ENCODE data around the gene ABCG1.
A peak's percentile ranks its signal among the peaks of the same experiment; 100 is the strongest.

The ABCG1 gene

DNA sequence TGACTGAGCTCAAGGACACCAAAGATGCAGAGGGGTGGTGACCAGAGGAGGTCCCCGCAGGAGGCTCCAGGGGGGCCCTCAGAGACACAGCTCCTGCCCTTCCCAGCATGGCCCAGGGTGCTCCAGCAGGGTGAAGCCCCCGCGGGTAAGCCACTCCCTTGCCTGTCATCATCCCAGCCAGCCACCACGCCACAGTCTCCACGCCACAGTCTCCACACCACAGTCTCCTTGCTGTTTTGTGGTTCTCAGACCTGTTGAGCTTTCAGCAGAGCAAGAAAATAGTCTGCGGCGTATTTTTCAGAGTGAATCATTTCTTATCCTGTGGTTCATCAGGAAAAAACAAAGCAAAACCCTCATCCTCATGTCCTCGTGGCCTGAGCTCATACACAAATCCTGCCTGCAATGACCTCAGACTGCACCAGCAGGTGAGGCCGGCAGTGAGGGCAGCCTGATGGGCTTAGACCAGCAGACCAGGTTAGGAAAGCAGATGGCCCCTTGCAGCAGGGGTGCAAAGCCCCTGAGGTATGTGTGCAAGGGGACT lies 25.7 kb upstream of the ABCG1 start:
- DNase-seq = no peak

DNA sequence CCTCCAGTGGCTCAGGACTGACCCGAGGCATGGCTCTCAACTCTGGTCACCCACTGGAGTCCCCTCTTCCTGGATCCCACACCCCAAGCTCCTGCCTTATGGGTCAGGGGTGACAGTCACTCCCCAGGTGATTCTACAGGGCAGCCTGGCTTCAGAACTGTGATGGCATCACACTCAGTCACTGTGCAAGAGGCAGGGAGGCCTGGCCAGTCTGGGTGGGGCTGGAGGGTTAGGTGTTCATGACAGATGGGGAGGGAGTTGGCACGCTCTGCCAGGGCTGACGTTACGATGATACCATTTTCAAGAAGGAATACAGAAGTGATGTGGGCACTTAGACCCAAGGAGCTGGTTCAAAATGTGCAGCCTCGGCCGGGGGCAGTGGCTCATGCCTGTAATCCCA lies 25.2 kb upstream of the ABCG1 start:
- DNase-seq = no peak

DNA sequence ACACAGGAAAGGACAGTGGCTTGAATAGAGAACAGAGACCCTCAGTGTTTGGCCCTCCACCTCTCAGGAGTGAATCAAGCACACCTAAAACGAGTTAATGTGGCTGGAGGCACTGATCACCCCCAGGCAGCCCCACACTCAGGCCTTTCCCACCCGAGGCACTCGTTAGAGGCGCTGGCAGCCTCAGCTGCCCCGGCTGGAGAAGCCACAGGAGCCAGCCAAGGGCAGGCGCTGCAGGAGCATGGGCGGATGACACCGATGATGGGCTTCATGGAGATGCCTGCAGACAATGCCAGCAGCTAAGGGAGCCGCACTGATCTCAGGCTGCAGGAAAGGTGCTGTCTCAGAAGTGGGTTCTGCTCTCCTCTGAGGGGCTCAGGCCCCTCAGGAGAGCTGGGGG lies 24.1 kb upstream of the ABCG1 start:
- DNase-seq = no peak

DNA sequence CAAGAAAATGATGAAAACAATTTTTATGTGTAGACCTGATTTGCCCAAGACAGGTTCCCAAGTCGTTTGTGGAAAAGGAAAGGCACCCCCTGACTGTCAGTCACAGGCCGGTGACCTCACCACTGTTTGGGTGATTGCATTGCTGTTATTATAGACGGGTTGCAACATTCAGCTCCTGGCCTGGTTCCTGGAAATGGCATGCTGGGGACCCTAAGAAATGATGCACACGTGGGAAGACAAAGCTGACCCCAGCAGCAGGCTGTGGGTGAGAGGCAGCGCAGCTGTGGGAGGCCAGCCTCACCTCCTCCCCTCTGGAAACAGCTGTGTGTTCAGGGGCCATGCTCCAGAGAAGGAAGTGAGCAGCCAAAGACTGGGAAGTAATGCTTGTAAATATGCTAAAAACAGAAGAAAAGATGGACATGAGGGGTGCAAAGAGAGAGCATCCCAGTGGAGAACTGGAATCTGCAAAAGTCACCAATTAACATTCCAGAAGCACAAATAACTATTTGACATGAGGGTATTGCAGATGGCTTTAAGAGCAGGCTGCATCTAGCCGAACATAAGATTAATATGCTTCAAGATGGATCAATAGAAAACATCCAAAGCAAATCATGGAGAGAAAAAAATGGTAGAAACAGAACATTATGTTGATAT lies 23.4 kb upstream of the ABCG1 start:
- DNase-seq = no peak

DNA sequence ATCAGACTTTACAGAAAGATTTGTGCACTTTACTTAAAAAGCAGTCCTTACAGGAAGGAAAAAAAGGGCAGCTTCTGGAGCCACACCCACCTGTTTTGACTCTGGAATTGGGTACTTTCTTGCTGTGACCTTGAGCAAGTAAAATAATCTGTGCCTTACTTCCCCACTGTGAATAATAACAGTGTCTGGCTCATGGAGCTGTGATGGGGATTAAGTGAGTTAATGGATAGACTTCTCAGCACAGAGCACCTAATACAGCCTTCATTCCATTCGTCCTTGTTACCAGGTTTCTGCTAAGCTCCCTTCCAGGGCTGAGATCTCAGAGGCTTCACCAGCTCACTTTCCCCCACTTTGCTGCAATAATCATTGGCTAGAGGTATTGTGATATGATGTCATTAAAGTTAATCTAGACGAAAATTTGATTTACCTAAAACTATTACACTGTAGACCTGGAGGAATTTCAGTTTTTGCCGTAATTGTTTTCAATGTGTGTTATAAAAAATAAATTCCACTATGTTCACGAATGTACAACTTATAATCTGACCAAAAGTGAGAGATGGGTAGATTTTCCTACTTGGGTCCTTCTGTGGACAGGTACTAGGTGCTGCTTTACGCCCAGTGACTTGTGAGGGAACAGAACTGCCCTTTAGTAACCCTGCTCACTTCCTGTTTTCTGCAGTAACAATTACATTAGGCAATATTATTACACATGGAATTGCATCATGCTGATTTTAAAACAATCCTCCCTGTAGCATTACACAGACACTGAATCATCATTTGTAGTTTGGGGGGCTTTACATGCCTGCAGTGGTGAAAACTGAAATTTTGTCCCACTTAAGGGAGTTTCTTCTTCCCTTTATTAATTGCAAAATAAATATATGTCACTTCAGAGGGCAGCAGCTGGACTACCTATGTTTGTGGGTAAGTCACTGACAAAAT lies 19.7 kb upstream of the ABCG1 start:
- DNase-seq = peak; percentile 27

DNA sequence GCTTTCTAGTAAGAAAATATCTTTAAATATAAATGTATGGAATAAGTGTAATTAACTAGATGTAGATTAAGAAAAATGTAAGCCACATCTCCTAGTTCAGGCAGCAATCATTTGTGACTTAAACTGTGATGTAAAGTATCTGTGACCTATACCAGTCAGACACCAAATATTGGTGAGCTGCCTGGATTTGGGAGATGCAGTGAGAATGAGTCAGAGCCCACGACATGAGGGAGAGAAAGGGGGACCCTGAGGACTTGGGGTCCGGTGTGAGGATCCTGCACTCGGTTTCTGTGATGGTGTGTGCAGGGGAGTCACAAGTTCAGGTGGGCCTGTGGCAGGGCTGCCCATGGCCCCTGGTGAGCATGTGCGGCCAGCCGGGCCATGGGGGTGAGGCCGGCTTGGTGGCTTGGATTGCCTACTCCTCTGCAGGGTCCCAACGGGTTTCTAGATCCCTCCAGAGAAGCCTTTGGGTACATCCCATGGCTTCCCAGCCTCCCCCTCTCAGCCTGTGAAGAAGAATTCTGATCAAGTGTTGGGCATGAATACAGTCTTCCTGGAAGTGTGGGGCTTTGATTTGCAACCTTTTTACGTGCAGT lies 19.0 kb upstream of the ABCG1 start:
- DNase-seq = no peak

DNA sequence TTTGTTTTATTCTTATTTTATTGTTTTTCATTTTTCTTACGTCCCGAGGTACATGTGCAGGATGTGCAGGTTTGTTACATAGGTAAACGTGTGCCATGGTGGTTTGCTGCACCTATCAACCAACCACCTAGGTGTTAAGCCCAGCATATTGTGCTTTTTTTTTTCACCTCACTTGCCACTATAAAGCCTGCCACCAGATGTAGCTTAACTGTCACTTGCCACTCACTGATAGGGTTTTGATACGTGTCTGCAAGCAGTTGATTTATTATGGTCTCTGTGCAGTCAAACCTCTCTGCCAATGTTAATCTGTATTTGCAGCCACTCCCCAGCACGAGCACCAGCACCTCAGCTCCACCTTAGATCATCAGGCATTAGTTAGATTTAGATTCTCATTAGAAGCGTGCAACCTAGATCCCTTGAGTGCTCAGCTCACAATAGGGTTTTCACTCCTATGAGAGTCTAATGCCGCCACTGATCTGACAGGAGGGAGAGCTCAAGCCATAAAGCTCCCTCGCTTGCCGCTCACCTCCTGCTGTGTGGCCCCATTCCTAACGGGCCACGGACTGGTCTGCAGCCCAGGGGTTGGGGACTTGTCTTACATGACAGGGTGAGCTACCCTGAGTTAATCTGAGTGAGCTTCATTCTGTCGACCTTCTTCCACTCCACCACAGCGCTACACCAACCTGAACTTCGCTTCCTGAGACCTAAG lies 17.9 kb upstream of the ABCG1 start:
- no peak for DNase-seq

DNA sequence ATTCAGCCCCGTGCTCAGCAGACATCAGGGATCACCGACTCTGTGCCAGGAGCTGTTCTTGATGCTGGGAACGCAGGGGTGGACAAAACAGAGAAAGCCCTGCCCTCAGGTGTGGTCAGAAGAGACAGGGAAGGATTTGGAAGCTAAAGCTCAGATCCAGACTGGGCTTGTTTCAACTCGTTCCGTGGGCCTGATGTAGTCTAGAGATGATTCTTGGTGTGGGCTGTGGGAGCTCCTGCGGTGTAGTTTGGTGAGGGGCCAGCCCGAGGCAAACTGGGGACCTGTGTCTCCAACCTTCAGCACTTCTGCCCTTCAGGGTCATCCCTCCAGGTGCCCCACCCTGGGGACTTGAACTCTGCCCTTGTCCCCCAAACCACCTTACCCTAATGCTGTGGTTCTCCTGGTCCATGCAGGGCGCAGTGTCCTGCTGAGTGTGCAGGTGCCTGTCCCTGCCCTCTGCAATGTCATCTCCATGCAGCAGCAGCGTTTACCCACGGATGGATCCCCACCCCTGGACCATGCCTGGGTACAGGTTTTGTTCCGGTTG lies 17.3 kb upstream of the ABCG1 start:
- no peak for DNase-seq

DNA sequence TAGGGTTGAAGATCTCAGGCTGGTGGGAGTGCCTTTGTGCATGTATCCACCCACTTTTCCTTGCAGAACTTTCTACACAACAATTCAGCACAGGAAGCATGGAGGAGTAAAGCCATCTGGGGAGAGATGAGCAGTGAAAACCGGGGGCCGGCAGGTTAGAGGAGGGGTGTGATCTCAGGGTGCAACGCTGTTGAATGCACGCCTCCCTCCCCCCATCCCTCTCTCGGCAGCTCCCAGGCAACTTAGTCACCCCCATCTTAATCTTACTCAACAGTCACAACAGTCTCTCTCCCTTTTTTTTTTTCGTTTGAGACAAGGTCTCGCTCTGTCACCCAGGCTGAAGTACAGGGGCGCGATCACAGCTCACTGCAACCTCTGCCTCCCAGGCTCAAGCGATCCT lies 16.6 kb upstream of the ABCG1 start:
- no peak for DNase-seq

DNA sequence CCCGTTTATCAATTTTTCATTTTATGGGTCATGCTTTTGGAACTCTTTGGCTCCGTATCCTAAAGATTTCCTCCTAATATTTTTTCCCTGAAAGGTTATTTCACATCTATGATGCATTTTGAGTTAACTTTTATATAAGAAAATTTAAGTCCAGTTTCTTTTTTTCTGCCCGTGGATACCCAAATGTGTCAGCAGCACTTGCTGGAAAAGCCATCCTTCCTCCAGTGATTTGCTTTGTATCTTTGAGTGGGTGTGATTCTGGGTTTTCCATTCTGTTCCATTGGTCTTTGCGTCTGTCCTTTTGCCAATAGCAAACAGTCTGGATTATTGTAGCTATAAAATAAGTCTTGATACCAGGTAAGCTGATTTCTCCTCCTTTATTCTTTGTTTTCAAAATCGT lies 15.6 kb upstream of the ABCG1 start:
- no peak for DNase-seq

DNA sequence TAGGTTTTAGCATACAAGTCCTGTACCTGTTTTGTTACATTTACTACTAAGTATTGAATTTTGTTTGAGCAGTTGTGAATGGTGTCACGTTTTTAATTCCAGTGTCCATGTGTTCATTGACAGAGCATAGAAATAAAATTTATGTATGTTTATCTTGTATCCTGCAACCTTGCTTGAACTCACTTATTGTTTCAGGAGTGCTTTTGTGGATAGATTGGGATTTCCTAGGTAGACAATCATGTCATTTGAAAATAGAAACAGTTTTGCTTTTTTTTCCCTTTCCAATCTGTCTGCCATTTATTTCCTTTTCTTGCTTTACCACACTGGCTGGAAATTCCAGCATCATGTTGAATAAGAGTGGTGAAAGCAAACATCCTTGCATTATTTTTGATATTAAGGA lies 15.0 kb upstream of the ABCG1 start:
- no peak for DNase-seq

DNA sequence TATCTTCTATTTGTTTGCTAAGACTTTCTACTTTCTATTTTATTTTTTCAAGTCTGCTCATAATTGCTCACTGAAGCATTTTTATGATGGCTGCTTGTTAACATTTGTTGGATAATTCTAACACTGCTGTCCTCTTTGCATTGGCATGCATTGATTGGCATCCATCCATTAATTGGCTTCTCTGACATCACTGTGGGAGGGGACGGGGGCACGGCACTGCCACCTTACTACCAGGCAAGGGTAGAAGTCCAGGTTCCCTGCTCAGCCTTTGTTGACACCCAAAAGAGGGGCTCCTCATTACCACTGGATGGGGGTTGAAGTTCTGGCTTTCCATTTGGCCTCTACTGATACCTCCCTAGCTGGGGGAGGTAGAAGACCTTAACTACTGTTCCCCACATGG lies 11.5 kb upstream of the ABCG1 start:
- DNase-seq = no peak

DNA sequence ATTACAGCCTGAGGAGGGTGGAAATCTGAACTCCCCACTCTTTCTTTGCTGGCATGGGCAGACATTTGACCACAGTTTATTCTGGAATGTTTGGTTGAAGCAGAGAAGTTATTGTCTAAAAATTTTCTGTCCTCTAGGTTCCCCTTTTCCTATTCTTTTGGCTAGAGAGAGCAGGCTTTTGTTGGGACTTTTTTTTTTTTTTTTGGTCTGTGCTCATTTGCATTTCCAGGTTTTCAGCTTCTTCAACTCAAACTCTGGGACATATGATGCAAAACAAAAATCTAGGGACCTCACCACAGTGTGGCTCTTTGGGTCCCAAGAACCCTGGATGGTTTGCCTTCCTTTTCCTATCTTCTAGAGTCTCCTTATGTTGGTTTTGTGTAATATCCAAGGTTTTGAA lies 10.9 kb upstream of the ABCG1 start:
- no peak for DNase-seq

DNA sequence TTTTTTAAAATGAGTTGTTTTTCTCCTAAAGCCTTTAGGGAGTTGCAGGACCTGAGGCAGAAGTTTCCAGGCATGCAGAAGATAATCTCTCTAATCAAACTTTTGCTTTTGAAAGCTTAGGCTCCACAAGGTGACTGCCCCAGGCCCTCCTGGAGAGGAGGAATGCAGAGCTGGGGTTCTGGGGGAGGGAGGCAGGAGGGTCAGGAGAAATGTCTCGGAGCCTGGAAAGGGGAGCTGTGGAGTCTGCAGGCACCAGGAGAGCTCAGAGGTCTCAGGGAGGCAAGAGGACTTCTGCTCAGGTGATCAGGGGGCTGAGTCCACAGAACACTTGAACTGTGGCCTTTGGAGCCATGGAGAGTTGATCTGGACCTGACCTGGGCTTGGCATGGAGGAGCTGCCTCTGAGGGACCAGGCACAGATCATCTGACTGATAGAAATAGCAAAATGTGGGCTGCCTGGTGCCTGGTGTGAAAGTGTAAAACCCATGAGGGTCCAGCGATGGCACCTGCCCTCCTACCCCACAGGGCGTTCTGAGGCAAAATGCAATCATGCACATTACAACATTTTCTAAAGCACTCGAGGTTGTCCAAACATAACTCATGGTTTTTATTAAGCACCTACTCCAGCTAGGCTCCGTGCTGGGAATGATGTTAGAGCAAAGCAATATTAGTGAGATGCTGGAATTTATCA lies 10.0 kb upstream of the ABCG1 start:
- DNase-seq = no peak

DNA sequence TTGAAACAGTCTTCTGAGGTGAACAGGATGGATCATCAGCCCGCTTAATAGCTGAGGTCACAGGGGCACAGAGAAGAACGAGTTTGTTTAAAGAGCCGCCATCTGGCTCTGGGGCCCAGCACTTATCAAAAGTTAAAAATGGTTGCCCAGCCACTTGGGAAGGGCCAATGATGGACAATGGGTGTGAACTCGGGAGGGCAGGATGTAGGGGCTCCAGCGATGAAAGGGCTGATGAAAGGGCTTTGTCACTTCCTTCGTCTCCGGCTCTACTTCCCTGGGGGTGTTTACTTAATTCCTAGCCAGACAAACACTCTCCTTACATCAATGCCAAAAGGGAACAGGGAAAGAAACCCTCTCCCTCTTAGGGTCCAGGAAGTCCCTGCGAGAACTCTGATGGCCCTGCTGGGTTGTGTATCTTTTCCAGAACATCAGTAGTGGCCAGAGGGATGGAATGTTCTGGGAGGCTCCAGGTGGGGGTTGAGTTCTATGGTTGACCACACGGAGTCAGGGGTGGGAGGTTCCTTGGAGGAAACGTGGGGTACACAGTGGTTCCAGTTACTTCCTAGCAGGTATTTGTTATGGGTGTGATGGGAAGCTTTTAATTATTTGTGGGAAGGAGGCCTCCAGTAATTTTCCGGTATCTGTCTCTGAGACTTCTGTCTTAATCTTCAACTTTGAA lies 9.0 kb upstream of the ABCG1 start:
- DNase-seq = no peak

DNA sequence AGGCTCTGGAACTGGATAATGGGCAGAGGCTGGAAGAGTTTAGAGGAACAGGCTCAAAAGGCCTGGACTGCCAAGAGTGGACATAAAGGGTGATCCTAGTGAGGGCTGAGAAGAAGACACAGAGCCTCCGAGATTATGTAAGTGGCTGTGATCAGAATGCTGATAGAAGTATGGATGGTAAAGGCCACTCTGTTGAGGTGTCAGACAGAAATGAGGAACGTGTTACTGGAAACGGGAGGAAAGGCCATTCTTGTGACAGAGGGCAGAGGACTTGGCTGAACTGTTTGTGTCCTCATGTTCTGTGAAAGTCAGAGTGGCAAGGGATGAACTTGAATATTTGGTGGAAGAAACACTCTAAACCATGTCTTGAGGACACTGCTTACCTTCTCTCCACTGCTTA lies 6.7 kb upstream of the ABCG1 start:
- DNase-seq = no peak

DNA sequence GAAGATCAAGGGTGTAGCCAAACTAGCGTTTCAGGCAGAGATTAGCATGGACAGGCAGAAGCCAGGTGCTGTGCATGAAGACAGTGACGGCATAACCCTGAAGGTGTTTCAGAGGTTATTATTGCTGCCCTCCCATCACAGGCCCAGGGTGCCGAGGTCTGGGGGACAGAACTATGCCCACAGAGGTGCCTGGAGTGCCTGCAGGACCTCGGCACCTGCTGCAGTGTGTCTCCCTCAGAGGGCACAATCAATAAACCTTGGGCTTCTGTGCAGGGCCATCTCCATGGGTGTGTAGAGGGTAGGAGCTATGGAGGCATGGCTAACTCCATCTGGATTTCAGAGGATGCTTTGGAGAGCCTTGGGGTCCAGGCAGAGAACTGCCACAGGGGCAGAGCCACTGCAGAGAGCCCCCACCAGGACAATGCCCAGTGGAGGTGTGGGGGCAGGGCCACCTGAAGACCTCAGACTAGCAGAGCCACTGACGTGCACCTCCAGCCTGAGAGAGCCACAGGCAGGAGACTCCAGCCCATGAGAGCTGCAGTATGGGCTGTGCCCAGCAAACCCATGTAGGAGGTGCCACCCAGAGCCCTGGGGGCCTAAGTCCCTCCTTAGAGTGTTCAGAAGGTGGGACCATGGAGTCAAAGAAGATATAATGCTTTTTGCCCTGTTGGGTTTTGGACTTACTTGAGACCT lies 5.7 kb upstream of the ABCG1 start:
- no peak for DNase-seq

DNA sequence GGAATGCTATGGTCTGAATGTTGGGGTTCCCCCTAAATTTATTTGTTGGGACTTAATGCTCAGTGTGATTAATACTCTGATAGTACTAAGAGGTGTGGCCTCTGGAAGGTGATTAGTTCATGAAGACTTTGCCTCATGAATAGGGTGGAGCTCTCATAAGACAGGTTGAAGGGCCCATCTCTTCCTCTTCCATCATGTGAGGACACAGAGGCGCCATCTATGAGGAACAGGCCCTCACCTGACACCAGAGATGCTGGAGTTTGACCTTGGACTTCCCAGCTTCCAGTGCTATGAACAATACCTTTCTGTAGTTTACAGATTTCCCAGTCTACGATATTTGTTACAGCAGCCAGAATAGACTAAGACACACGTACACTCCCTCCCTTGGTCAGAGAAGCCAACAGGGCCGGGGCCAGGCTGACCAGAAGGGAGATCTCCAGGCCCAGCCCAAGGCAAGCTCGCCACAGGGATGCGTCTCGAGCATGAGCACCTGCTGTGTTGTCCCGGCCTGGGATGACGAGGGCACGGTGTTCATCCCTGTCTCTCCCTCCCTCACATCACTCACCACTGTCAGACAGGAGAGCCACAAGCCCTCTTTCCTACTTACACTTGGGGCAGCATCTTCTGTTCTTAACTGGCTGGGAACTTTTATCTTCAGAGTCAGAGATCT lies 4.7 kb upstream of the ABCG1 start:
- no peak for DNase-seq

DNA sequence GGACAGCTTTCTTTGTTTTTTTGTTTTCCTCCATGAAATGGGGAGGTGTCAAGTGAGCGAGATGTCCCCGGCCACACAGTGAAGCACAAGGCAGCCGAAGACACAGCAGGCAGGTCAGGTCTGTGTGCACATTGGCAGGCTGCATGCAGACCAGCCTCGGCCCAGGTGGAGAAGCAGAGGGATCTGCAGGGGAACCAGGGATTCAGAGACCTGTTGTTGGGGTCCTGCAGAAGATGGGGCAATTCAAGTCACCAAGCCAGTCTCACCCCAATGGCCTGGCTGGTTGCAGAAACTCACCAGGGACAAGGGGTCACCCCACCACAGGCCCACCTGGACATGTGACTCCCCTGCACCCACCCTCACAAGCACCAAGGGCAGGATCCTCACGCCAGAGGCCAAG lies 4.0 kb upstream of the ABCG1 start:
- DNase-seq = no peak

DNA sequence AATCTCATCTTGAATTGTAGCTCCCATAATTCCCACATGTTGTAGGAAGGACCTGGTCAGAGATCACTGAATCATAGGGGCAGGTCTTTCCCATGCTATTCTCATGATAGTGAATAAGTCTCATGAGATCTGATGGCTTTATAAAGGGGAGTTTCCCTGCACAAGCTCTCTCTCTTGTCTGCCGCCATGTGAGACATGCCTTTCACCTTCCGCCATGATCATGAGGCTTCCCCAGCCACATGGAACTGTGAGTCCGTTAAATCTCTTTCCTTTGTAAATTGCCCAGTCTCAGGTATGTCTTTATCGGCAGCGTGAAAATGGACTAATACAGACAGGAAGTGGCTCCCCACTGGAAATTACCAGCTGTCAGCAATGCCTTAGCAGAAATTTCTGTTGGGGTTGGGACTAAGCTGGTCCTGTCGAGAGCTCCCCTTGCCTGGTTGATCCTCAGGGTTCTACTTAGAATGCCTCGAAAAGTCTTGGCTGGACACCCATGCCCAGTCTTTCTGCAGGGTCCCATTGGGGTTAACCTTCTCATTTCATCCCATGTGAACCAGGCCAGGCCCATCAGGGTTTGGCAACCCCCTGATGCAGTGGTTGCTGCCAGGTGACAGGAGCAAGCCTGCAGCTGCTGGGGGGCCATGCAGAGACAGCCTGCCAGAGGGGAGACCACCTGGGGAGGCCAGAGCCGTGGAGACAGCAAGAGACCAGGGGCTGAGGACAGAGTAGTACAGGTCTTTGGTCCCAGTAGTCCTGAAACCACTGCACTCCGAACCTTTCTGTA lies 2.8 kb upstream of the ABCG1 start:
- no peak for DNase-seq
